Liver (tissue), 9 donors: ENCODE measurements around the gene ZNF782. TPM values are rescaled to one million over a fixed set of nuclear protein-coding genes. Genes with fewer than 3 reads are reported as not detected.
A peak's percentile ranks its signal among the peaks of the same experiment; 100 is the strongest.

Experiments used
- DNase-seq: peaks from one replicate; pipeline ENCODE4 v3.0.0-alpha.2; 2017; ENCODE audit warnings: low spot score
- H3K27ac ChIP-seq, 2 donors: one replicate each; pipeline ENCODE4 v1.7.0; 2013; ENCODE audit warnings: inconsistent platforms in 2 of 2, low read length in 2 of 2, control low read depth in 1 of 2, low read depth in 1 of 2, mild to moderate bottlenecking in 1 of 2
- H3K27me3 ChIP-seq, 4 donors: one replicate each; pipeline versions ENCODE4 v1.6.1 to v1.7.0; 2013; ENCODE audit warnings: low read length in 3 of 4, inconsistent platforms in 1 of 4, mild to moderate bottlenecking in 1 of 4, moderate library complexity in 1 of 4; ENCODE audit not compliant: control insufficient read depth in 4 of 4, insufficient read depth in 4 of 4
- H3K36me3 ChIP-seq, 4 donors: one replicate each; pipeline versions ENCODE4 v1.6.1 to v1.7.0; 2013; ENCODE audit warnings: low read length in 3 of 4, mild to moderate bottlenecking in 3 of 4, low read depth in 1 of 4, moderate library complexity in 1 of 4; ENCODE audit not compliant: control insufficient read depth in 4 of 4, insufficient read depth in 3 of 4
- H3K4me1 ChIP-seq, 4 donors: one replicate each; pipeline versions ENCODE4 v1.6.1 to v1.7.0; 2013; ENCODE audit warnings: low read length in 3 of 4, mild to moderate bottlenecking in 3 of 4, moderate library complexity in 1 of 4; ENCODE audit not compliant: control insufficient read depth in 4 of 4, insufficient read depth in 4 of 4
- H3K4me3 ChIP-seq, 3 donors: one replicate each; pipeline versions ENCODE4 v1.6.1 to v1.7.0; 2013; ENCODE audit warnings: low read length in 3 of 3, control low read depth in 1 of 3, low read depth in 1 of 3, mild to moderate bottlenecking in 1 of 3
- H3K9ac ChIP-seq, 2 donors: one replicate each; pipeline ENCODE4 v1.7.0; 2013; ENCODE audit warnings: low read length in 2 of 2, mild to moderate bottlenecking in 2 of 2, moderate library complexity in 2 of 2, control low read depth in 1 of 2, low read depth in 1 of 2
- H3K9me3 ChIP-seq, 4 donors: one replicate each; pipeline versions ENCODE4 v1.6.1 to v1.7.0; 2013; ENCODE audit warnings: low read length in 3 of 4; ENCODE audit not compliant: control insufficient read depth in 4 of 4
- EGR1 ChIP-seq, 2 donors: IDR thresholded peaks; 2 replicates each; pipeline ENCODE4 v1.6.1; 2016 to 2018; ENCODE audit warnings: antibody characterized with exemption in 2 of 2, low read depth in 2 of 2
- FOXA1 ChIP-seq: IDR thresholded peaks from 2 replicates; pipeline ENCODE4 v1.6.1; 2016; ENCODE audit warnings: antibody characterized with exemption
- FOXA2 ChIP-seq: IDR thresholded peaks from 2 replicates; pipeline ENCODE4 v1.6.1; 2016; ENCODE audit warnings: antibody characterized with exemption
- GABPA ChIP-seq, 2 donors: IDR thresholded peaks in 1 of 2; conservative IDR thresholded peaks in 1 of 2; 2 replicates each; pipeline ENCODE4 v1.6.1; 2016; ENCODE audit warnings: antibody characterized with exemption in 2 of 2, mild to moderate bottlenecking in 1 of 2, moderate library complexity in 1 of 2
- HNF4A ChIP-seq, 2 donors: conservative IDR thresholded peaks; 2 replicates each; pipeline ENCODE4 v1.6.1; 2016; ENCODE audit warnings: antibody characterized with exemption in 2 of 2, mild to moderate bottlenecking in 2 of 2
- HNF4G ChIP-seq: IDR thresholded peaks from 2 replicates; pipeline ENCODE4 v1.6.1; 2016; ENCODE audit warnings: antibody characterized with exemption
- JUND ChIP-seq, 2 donors: IDR thresholded peaks; 2 replicates each; pipeline ENCODE4 v1.6.1; 2016; ENCODE audit warnings: antibody characterized with exemption in 2 of 2
- NR2F2 ChIP-seq: IDR thresholded peaks from 2 replicates; pipeline ENCODE4 v1.6.1; 2016; ENCODE audit warnings: antibody characterized with exemption
- RAD21 ChIP-seq, 2 donors: IDR thresholded peaks; 2 replicates each; pipeline ENCODE4 v1.6.1; 2016; ENCODE audit warnings: antibody characterized with exemption in 2 of 2, mild to moderate bottlenecking in 2 of 2
- RXRA ChIP-seq, 2 donors: IDR thresholded peaks; 2 replicates each; pipeline ENCODE4 v1.6.1; 2017 to 2018; ENCODE audit warnings: antibody characterized with exemption in 2 of 2, mild to moderate bottlenecking in 1 of 2
- SP1 ChIP-seq: IDR thresholded peaks from 2 replicates; pipeline ENCODE4 v1.6.1; 2018; ENCODE audit warnings: antibody characterized with exemption, mild to moderate bottlenecking
- TAF1 ChIP-seq: conservative IDR thresholded peaks from 2 replicates; pipeline ENCODE4 v1.6.1; 2016; ENCODE audit warnings: antibody characterized with exemption, mild to moderate bottlenecking
- YY1 ChIP-seq: IDR thresholded peaks from 2 replicates; pipeline ENCODE4 v1.6.1; 2016; ENCODE audit warnings: antibody characterized with exemption, mild to moderate bottlenecking
- WGBS: extraction: QIAGEN DNeasy Blood & Tissue Kit; methylation state at CpG from one replicate; pipeline ENCODE4 v1.1.7; 2013; 5-methylcytosine and 5-hydroxymethylcytosine counted together
- polyA plus RNA-seq, 2 donors: library from polyadenylated mRNA; stranded (reverse) in 1 of 2; unstranded in 1 of 2; fragments of 200-250 nt in 1 of 2; fragments of >200 nt in 1 of 2; fragmentation: Nextera tagmentation in 1 of 2; extraction: Ambion mirVana in 1 of 2; gene quantifications; one replicate each; pipeline versions ENCODE4 v1.2.1 to v1.2.3, GENCODE V29; 2013 to 2015
- total RNA-seq, 2 donors: library from RNA; depleted of rRNA; stranded (reverse); fragments of >200 nt; gene quantifications; one replicate each; pipeline ENCODE4 v1.2.3, GENCODE V29; 2014
- TF ChIP-seq, protein P1 (sequence below): IDR thresholded peaks from 2 replicates; pipeline ENCODE4 v1.6.1; 2016; ENCODE audit warnings: antibody characterized with exemption
- TF ChIP-seq, protein P2 (sequence below): IDR thresholded peaks from 2 replicates; pipeline ENCODE4 v1.6.1; 2016; ENCODE audit warnings: antibody characterized with exemption, mild to moderate bottlenecking
- TF ChIP-seq, protein P3 (sequence below): fragments of 150-350 bp; IDR thresholded peaks from 2 replicates; pipeline ENCODE4 v1.5.1; 2017; ENCODE audit warnings: improper control_type of control experiment, low read depth, low read length; ENCODE audit not compliant: missing input control
- TF ChIP-seq, protein P4 (sequence below): IDR thresholded peaks from 2 replicates; pipeline ENCODE4 v1.6.1; 2016; ENCODE audit warnings: antibody characterized with exemption
- TF ChIP-seq, protein P5 (sequence below): IDR thresholded peaks from 2 replicates; pipeline ENCODE4 v1.6.1; 2016; ENCODE audit warnings: antibody characterized with exemption
- donor health status: healthy.
- donor health status: healthy.
- donor health status: healthy.
- donor health status: healthy.
- donor health status: healthy.

Gene ZNF782
- total and polyA plus RNA-seq, 4 donors: 0.70 to 7.4 (median 2.1) TPM

DNA sequence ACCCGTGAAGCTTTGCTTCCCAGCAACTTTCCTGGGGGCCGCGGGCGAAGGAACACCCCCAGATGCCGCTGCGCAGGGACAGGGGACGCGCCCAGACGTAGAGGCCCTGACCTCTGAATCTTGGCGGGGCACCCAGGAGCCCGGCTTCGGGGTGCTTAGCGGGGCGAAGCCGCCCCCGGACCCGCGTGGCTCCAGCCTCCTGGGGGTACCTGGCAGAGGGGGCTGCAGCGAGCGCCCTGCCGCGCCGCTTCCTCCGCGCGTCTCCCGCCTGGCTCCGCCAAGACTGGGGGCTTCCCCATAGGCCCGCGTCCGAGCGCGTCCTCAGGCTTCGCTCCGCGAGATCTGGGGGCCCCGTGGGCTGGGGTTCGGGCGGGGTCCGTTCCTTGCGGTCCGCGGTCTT lies 23.0 kb upstream of the ZNF782 start (continued):
- TF ChIP-seq YY1: no peak
- TF ChIP-seq, protein P1, sequence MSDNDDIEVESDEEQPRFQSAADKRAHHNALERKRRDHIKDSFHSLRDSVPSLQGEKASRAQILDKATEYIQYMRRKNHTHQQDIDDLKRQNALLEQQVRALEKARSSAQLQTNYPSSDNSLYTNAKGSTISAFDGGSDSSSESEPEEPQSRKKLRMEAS: no peak
- TF ChIP-seq GABPA (IDR thresholded peaks at IDR 0.05 in 1 of 2, conservative IDR thresholded peaks at IDR 0.05 in 1 of 2): no peak
- TF ChIP-seq, protein P2, sequence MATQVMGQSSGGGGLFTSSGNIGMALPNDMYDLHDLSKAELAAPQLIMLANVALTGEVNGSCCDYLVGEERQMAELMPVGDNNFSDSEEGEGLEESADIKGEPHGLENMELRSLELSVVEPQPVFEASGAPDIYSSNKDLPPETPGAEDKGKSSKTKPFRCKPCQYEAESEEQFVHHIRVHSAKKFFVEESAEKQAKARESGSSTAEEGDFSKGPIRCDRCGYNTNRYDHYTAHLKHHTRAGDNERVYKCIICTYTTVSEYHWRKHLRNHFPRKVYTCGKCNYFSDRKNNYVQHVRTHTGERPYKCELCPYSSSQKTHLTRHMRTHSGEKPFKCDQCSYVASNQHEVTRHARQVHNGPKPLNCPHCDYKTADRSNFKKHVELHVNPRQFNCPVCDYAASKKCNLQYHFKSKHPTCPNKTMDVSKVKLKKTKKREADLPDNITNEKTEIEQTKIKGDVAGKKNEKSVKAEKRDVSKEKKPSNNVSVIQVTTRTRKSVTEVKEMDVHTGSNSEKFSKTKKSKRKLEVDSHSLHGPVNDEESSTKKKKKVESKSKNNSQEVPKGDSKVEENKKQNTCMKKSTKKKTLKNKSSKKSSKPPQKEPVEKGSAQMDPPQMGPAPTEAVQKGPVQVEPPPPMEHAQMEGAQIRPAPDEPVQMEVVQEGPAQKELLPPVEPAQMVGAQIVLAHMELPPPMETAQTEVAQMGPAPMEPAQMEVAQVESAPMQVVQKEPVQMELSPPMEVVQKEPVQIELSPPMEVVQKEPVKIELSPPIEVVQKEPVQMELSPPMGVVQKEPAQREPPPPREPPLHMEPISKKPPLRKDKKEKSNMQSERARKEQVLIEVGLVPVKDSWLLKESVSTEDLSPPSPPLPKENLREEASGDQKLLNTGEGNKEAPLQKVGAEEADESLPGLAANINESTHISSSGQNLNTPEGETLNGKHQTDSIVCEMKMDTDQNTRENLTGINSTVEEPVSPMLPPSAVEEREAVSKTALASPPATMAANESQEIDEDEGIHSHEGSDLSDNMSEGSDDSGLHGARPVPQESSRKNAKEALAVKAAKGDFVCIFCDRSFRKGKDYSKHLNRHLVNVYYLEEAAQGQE: no peak
- TF ChIP-seq RXRA (IDR thresholded peaks at IDR 0.05): no peak
- no peak for TF ChIP-seq EGR1 (IDR thresholded peaks at IDR 0.05; ENCODE audit: low read depth in 2 of 2)
- no peak for TF ChIP-seq SP1
- no peak for TF ChIP-seq FOXA1
- TF ChIP-seq FOXA2: no peak

DNA sequence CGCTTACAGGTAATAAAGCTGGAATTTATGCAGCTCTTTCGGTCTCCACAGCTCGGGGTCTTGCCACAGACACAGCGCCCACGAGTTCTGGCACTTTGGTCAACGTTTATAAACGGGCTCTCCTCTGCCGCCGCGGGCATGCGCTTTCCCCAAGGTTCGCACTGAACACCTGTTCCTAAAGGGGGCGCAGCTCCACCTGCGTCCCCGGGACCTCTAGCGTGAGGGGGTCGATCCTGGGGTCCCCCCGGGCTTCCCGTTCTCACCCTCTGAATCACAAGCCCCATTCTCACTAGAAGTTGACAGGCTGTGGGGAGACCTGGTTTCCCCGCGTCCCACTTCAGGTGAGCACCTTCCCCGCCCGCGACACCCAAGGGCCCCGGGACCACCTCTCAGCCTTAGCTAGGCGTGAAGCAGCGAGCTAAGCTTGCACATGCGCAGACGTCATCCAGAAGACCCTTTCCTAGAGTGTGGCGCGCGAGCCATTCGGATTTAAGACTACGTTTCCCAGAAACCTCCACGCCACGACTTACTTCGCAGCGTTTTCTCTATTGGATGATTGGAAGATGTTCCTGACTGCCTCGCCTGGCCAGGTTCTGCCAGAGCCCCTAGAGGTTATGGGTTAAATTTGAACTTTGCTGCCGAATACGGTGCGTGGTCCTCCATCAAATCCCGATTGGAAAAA lies 21.3 kb upstream of the ZNF782 start:
- Histone ChIP-seq H3K9ac (peak overlapping the region; percentile 30 to 36), H3K4me1 (peaks cover 0 to 6% (median 5%) of the 10 kb centered on the region in 4 donors)

More for the DNA sequence above, 21.3 kb upstream of the ZNF782 start:
- peak overlapping the region; percentile 67 to 71 for H3K27ac ChIP-seq
- peaks cover 0 to 4% (median 2%) of the 10 kb centered on the region in 4 donors for H3K9me3 ChIP-seq
- no peaks in the 10 kb centered on the region for H3K36me3 ChIP-seq
- DNase-seq: peak; percentile 70
- peaks cover 0 to 4% (median 0%) of the 10 kb centered on the region in 4 donors for H3K27me3 ChIP-seq
- TF ChIP-seq, protein P3, sequence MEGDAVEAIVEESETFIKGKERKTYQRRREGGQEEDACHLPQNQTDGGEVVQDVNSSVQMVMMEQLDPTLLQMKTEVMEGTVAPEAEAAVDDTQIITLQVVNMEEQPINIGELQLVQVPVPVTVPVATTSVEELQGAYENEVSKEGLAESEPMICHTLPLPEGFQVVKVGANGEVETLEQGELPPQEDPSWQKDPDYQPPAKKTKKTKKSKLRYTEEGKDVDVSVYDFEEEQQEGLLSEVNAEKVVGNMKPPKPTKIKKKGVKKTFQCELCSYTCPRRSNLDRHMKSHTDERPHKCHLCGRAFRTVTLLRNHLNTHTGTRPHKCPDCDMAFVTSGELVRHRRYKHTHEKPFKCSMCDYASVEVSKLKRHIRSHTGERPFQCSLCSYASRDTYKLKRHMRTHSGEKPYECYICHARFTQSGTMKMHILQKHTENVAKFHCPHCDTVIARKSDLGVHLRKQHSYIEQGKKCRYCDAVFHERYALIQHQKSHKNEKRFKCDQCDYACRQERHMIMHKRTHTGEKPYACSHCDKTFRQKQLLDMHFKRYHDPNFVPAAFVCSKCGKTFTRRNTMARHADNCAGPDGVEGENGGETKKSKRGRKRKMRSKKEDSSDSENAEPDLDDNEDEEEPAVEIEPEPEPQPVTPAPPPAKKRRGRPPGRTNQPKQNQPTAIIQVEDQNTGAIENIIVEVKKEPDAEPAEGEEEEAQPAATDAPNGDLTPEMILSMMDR: peak; percentile 8
- TF ChIP-seq SP1 (no peak), NR2F2 (no peak), EGR1 (IDR thresholded peaks at IDR 0.05; ENCODE audit: low read depth in 2 of 2) (no peak), HNF4A (conservative IDR thresholded peaks at IDR 0.05) (peak in 1 of 2 donors; percentile 27), JUND (IDR thresholded peaks at IDR 0.05) (no peak), HNF4G (no peak), RAD21 (IDR thresholded peaks at IDR 0.05) (peak in 1 of 2 donors; percentile 9), YY1 (peak; percentile 54), FOXA1 (no peak), TAF1 (peak; percentile 10), RXRA (IDR thresholded peaks at IDR 0.05) (peak; percentile 12 to 33), FOXA2 (no peak), GABPA (IDR thresholded peaks at IDR 0.05 in 1 of 2, conservative IDR thresholded peaks at IDR 0.05 in 1 of 2) (peak in 1 of 2 donors; percentile 43)
- TF ChIP-seq, protein P4, sequence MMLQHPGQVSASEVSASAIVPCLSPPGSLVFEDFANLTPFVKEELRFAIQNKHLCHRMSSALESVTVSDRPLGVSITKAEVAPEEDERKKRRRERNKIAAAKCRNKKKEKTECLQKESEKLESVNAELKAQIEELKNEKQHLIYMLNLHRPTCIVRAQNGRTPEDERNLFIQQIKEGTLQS: no peak
- TF ChIP-seq, protein P1: peak; percentile 45
- TF ChIP-seq, protein P5, sequence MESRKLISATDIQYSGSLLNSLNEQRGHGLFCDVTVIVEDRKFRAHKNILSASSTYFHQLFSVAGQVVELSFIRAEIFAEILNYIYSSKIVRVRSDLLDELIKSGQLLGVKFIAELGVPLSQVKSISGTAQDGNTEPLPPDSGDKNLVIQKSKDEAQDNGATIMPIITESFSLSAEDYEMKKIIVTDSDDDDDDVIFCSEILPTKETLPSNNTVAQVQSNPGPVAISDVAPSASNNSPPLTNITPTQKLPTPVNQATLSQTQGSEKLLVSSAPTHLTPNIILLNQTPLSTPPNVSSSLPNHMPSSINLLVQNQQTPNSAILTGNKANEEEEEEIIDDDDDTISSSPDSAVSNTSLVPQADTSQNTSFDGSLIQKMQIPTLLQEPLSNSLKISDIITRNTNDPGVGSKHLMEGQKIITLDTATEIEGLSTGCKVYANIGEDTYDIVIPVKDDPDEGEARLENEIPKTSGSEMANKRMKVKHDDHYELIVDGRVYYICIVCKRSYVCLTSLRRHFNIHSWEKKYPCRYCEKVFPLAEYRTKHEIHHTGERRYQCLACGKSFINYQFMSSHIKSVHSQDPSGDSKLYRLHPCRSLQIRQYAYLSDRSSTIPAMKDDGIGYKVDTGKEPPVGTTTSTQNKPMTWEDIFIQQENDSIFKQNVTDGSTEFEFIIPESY: no peak
- TF ChIP-seq, protein P2: no peak
- under 1% methylated on average over 43 of the region's 43 CpGs for WGBS
- peak overlapping the region; percentile 52 to 72 (median 69) for H3K4me3 ChIP-seq
